ENCODE data around the gene HVCN1. TPM values are rescaled to one million over a fixed set of nuclear protein-coding genes. Genes with fewer than 3 reads are reported as not detected.

The HVCN1 gene
- total RNA-seq, 1 donor from 2014 or later = 1.4 TPM

DNA sequence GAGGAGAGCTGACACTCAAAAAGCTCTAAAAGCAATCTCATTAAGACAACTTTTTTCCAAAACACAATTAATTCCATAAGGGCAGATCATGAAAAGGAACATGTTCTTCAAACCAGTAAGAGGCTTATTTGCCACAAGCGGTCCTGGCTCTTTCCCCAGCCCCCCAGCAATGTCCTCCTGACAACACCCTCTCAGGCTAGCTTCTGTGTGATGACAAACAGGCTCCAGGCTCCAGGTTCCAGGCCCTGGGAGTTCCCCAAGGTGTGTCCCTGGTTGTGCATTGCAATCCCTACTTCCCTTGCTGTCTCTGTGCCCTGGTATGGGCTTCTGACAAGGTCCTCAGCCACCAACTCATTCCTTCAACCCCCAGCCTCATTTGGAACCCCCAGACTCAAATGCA lies 8.9 kb downstream of the HVCN1 start:
- H3K4me3 ChIP-seq (ENCODE audit: low read depth, low read length) = no peak overlapping the region
- TF ChIP-seq, protein P1, sequence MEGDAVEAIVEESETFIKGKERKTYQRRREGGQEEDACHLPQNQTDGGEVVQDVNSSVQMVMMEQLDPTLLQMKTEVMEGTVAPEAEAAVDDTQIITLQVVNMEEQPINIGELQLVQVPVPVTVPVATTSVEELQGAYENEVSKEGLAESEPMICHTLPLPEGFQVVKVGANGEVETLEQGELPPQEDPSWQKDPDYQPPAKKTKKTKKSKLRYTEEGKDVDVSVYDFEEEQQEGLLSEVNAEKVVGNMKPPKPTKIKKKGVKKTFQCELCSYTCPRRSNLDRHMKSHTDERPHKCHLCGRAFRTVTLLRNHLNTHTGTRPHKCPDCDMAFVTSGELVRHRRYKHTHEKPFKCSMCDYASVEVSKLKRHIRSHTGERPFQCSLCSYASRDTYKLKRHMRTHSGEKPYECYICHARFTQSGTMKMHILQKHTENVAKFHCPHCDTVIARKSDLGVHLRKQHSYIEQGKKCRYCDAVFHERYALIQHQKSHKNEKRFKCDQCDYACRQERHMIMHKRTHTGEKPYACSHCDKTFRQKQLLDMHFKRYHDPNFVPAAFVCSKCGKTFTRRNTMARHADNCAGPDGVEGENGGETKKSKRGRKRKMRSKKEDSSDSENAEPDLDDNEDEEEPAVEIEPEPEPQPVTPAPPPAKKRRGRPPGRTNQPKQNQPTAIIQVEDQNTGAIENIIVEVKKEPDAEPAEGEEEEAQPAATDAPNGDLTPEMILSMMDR (conservative IDR thresholded peaks at IDR 0.05; ENCODE audit: low read depth, low read length) = no peak
- DNase-seq (ENCODE audit: low read depth) = no peak

DNA sequence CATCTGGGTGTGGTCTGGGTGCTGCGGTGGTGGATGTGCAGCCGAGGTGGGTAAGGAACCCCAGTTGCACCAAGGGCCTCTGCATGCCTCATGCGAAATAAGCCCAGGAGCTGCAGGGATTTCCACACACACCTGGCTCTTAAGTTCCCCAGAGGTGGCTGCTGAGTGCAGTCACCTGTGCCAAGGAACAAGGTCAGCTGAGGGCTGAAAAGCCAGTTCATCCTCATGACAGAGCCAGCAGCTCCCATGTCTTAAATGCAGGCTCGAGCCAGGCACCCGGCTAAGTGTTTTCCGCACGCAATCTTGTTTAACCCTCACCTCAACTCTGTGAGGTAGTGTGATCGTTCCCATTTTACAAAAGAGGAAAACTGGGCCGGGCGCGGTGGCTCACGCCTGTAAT lies 9.7 kb downstream of the HVCN1 start:
- DNase-seq (ENCODE audit: low read depth) = no peak
- TF ChIP-seq, protein P1 (conservative IDR thresholded peaks at IDR 0.05; ENCODE audit: low read depth, low read length) = no peak

DNA sequence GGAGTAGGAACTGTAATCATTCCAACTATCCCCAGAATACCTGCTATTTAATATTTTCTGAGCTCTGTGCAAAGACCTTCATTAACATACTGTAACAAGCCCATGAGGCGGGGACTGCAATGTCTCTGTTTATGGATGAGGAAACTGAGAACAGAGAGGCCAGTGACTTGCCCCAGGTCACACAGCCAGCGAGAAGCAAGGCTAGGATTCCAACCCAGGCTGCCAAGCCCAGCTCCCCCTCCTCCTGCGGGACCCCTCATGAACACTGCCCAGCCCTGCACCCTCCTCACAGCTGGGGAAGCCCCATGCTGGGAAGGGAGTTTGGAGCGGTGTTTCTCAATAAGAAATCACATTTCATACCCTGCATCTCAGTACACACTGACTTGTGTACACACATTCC lies 10.9 kb downstream of the HVCN1 start:
- no peak overlapping the region for H3K4me3 ChIP-seq (ENCODE audit: low read depth, low read length)
- TF ChIP-seq, protein P1 (conservative IDR thresholded peaks at IDR 0.05; ENCODE audit: low read depth, low read length) = no peak

More for the DNA sequence above, 9.7 kb downstream of the HVCN1 start:
- no peak overlapping the region for H3K4me3 ChIP-seq (ENCODE audit: low read depth, low read length)

DNA sequence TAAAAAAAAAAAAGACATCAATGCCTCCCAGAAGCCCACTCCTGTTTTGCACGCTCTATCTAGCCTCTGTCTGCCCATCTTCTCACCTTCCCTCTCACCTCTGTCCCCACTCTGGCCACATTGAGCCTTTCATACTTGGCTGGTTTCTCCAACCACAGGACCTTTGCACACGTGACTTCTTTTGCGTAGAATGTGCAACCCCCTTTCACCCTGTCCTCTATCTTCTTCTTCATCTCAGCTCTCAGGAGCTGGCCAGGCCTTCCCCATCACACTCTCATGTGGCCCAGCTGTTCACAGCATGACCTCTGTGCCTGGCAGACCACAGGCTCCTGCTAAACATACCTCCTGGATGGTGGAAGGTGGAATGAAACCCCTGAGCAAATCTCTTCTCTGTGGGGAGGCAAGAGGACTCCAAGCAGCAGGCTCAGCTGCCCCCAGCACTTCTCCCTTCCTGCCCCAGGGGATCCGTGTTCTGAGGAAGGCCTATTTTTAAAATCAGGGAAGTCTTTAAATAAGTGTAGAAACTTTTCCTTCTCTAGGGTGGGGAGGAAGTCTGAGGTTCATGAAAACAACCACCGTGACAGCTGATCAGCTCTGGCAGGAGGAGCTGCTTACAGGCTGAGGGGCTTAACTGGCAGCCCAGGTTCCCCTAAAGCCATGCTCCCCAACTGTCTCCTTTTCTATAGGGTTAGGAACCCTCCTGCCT lies 11.6 kb downstream of the HVCN1 start:
- TF ChIP-seq, protein P1 (conservative IDR thresholded peaks at IDR 0.05; ENCODE audit: low read depth, low read length) = no peak
- no peak for DNase-seq (ENCODE audit: low read depth)
- no peak overlapping the region for H3K4me3 ChIP-seq (ENCODE audit: low read depth, low read length)

More for the DNA sequence above, 10.9 kb downstream of the HVCN1 start:
- no peak for DNase-seq (ENCODE audit: low read depth)

DNA sequence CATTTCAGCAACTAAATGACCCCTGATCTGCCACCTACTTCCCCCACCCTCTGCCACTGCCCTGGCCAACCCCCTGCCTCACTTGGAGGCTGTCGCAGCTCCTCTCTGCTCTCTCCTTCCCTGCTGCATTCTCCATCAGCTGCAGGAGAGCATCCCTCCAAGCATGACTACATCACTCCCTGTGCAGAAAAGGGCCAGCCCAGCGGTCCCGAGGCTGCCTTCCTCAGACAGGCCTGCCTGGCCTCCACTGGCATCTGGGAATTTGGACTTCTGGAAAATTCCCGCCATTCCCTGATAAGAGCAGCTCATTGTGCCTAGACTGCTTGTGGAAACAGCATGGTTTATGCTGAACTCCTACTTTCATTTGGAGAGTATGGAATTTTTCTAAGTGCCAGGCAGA lies 12.7 kb downstream of the HVCN1 start:
- no peak overlapping the region for H3K4me3 ChIP-seq (ENCODE audit: low read depth, low read length)
- DNase-seq (ENCODE audit: low read depth) = no peak
- TF ChIP-seq, protein P1 (conservative IDR thresholded peaks at IDR 0.05; ENCODE audit: low read depth, low read length) = no peak

DNA sequence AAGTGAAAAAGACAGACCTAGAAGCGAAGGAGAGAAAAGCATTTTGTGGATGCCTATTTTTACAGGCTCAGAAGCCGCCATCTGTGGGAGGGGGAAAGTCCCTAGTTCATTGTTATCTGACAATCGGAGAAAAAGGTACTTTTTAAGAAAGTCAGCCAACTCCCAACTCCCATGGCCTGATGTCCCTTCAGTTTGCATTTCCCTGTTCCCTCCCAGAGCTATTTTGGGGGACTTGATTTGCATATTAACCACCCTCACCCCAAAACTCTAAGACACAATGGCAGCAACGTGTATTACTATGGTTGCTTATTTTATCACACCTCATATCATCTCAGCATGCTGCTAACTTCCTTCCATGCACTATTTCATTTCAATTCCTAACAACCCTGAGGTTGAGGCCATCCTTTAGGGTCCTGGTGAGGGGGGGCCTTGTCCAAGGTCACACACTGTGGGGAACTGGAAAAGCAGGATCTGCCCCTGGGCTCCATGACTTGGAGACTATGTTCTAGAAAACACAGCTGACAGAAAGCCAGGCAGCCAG lies 18.7 kb downstream of the HVCN1 start:
- TF ChIP-seq, protein P1 (conservative IDR thresholded peaks at IDR 0.05; ENCODE audit: low read depth, low read length) = no peak
- no peak for DNase-seq (ENCODE audit: low read depth)
- no peak overlapping the region for H3K4me3 ChIP-seq (ENCODE audit: low read depth, low read length)

DNA sequence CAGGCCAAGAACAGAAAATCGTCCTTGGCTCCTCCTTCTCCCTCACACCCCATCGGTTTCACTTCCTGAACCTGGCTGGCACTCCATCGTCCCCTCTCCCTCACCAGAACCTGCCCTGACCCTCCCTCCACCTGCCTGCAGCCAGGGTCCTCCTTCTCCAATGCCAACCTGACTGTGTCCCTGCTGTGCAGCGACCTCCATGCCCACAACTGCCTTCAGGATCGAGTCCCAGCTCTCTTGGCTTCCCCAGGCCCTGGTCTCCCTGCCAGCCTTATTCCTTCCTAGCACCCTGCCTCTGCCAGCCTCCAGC lies 19.8 kb downstream of the HVCN1 start:
- TF ChIP-seq, protein P1 (conservative IDR thresholded peaks at IDR 0.05; ENCODE audit: low read depth, low read length) = no peak
- no peak for DNase-seq (ENCODE audit: low read depth)
- H3K4me3 ChIP-seq (ENCODE audit: low read depth, low read length) = no peak overlapping the region

Data from epithelial cell of proximal tubule (primary cell).